WI38 (cell line): ENCODE data around the gene PDE8A.
"Not testable (repeated sequence)": the region's sequence is repeated elsewhere in the genome, so short reads cannot be mapped to it uniquely, and the experiment has no call there.

Experiments used
- H3K4me3 ChIP-seq: 2 replicates; pipeline ENCODE4 v1.5.1; 2011; ENCODE audit warnings: low read depth, mild to moderate bottlenecking, control low read depth, low read length
- CTCF ChIP-seq: IDR thresholded peaks from 2 replicates; pipeline ENCODE4 v1.5.1; 2012; ENCODE audit warnings: low read depth, mild to moderate bottlenecking, control low read depth, low read length

The PDE8A gene

GRCh38 chr15:84991014-84991712, 9.5 kb downstream of the PDE8A start:
- no peak overlapping the region for H3K4me3 ChIP-seq
- TF ChIP-seq CTCF = no peak

- no peak for TF ChIP-seq CTCF
Observed at GRCh38 chr15:84992157-84992944, 10.7 kb downstream of the PDE8A start.

GRCh38 chr15:84996055-84996454, 14.4 kb downstream of the PDE8A start:
- no peak overlapping the region for H3K4me3 ChIP-seq
- no peak for TF ChIP-seq CTCF

More at GRCh38 chr15:84992157-84992944, 10.7 kb downstream of the PDE8A start:
- H3K4me3 ChIP-seq = no peak overlapping the region

- not testable (repeated sequence) for H3K4me3 ChIP-seq
Observed at GRCh38 chr15:84996714-84997113, 15.1 kb downstream of the PDE8A start.

- not testable (repeated sequence) for H3K4me3 ChIP-seq
Observed at GRCh38 chr15:84997214-84997613, 15.6 kb downstream of the PDE8A start.

- H3K4me3 ChIP-seq = no peak overlapping the region
- TF ChIP-seq CTCF = no peak
Observed at GRCh38 chr15:85000189-85000864, 18.7 kb downstream of the PDE8A start.

GRCh38 chr15:85000937-85001336, 19.3 kb downstream of the PDE8A start:
- no peak overlapping the region for H3K4me3 ChIP-seq
- TF ChIP-seq CTCF = no peak

- TF ChIP-seq CTCF = no peak
- no peak overlapping the region for H3K4me3 ChIP-seq
Observed at GRCh38 chr15:85002517-85002916, 20.9 kb downstream of the PDE8A start.
